DMS153 treated with DMSO at 0.1 percent for 48 hours (cell line): ENCODE measurements around the gene CCM2.

Experiments
- DNase-seq: peaks from one replicate; lab custom pipeline; 2025; ENCODE audit not compliant: unreplicated experiment; lab: John Stamatoyannopoulos, UW

CCM2 gene

DNA sequence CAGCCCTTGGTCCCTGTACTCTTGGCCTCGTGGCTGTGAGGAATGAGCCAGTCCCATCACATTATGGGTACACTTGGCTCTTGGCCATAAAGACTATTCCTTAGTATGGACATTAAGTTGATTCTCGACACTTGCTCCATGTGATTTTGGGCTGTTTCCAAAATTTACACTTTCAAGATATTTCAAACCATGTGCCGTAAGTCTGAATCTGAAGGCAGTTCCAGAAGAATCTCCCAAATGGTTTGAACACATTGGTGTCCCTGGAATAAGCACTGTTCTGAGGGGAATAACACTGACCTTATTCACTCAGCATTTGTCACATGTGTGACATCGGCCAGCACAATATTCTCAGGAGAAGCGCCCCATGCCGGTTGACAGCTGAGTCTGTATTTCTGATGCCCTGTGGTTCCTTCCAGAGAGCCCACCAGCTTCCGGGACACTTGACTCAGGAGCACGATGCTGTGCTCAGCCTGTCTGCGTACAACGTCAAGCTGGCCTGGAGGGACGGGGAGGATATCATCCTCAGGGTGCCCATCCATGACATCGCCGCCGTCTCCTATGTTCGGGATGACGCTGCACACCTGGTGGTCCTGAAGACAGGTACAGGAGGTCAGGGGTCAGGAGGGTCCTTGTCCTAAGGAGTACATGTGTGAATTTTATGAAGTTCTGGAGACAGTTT is 64.2 kb downstream of the CCM2 start:
- DNase-seq, result no peak

DNA sequence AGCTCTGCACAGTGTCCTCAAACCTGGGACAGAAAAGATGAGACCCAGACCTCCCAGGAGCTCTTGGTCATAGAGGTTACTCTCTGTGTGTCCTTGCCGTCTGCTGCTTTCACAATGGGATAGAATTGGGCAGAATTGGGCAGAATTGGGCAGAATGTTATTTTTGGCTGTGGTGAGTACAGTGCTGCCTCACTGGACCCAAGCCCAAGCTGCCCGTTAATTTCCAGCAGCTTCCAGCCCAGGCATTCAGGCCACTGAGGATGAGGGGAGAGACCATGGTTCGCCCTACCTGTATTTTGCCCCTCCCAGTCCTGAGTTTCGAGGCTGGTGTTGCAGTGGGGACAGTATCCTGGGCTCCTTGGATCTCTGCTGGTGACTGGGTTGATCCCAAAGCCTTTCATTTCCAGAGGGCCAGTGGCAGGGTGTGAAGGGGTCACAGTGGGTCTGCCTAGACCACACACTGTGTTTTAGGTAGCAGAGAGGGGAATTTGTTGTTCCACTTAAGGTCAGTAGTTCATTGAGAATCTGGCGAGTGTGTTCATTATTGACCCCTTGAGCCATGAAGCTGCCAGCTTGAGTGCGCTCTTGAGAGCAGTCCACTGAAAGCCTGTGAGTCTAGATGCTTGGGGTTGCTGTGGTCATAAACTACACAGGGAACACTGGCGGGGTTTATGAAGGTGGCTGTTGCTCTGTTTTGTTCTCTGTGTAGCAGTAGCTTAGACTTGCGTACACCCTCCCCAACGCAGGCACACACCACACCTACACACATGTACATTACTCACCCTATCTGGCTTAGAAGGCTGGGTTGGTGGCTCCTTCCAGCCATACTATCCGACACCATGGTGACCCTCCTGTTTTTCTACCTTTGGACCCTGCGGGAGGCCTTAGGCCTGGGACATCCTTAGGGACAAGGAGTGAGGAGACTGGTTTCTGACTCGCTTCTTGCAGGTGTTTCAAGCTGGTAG is 65.3 kb downstream of the CCM2 start:
- no peak for DNase-seq

DNA sequence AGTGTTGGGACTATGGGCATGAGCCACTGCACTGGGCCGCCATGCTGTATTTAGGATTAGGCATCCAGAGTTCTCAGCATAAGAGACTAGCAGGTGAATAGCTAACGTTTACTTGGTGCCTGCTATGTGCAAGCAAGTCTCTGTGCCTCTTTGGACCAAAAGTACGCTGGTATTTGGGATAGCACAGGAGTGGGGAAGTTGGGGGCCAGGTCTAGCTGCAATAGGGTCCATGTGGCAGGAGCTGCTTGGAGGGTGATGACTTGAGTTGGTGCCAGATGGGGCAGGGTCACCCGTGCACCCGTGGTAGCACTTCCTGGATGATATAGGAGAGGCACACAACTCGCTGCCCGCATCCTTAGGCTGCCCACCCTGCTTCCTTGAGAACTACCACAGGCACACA is 66.4 kb downstream of the CCM2 start:
- DNase-seq, result no peak

DNA sequence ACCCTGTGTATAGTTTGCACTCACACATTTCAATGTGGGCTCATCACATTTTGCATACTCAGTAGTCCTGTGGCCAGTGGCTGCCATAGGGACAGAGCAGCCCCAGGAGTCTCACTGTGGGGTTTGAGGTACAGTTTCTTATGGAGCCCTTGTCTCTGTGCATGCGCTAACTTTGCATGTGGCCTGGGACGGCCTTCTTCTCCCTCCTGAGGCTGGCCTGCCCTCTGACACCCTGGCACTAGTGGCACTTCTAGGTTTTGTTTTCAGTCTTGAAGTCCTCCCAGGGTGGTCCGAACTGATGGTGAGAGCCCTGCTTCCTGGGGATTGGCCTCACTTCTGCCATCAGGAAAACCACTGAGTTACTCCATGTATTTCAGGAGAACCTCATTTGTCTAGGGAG is 67.6 kb downstream of the CCM2 start:
- no peak for DNase-seq

DNA sequence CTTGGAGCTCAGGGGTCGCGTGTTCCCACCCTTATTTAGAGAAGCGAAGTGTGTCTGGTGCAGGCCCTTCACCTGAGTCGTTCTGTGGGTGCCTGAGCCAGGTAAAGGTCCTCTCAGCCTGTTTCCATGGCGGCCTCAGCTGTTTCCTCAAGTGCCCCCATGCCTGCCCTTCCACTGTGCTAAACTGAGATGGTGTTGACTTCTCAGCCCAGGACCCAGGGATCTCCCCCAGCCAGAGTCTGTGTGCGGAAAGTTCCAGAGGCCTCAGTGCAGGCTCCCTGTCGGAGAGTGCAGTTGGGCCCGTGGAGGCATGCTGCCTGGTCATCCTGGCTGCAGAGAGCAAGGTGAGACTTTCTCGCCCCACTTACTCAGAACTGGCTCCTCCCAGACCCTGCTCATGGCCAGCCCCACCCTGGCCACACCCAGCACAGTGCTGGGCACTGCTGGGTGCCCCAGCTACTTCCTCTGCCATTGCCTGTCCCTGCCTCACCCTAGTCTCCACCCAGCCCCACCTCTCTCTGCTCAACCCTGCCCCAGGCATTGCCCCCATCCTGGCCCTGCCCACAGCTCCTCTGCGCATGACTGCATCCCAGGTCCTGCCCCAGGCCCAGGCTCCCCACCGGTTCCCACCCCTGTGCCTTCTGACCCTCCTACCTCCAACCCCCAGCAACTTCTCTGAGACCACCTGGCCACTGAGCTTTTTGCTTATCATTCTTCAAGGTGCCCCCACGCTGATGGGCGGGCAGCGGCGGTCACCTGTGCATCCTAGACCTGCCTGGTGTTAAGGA is 68.4 kb downstream of the CCM2 start:
- no peak for DNase-seq

DNA sequence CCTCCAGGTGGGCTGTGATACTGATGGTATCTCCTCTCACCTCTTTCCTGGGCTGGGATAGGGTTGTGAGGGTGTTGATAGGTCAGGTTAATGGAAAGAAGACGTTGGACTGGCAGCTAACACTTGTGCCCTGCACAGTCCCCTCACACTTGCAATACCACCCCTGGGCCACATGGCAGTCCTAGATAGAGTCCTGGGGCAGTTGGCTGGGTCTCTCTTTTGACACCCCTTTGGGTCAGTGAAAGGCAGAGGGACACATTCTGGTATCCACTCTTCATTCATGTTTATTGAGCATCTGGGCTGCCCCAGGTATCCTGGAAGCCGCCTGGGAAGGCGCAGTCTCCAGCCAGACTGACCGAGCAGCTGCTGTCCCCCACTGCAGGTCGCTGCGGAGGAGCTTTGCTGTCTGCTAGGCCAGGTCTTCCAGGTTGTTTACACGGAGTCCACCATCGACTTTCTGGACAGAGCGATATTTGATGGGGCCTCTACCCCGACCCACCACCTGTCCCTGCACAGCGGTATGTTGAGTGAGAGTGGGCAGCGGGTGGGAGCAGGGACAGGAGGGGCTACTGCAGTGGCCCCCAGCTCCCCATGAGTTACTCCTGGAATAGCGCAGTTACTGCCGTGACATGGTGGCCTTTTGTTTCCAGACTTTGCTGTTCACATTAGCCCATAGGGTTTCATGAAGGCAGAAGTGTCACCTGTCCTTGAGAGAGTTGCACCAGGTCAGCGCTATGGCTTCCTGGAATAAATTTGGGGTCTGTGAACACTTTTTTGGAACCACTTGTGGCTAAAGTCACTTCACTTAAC is 69.6 kb downstream of the CCM2 start:
- DNase-seq, result no peak

DNA sequence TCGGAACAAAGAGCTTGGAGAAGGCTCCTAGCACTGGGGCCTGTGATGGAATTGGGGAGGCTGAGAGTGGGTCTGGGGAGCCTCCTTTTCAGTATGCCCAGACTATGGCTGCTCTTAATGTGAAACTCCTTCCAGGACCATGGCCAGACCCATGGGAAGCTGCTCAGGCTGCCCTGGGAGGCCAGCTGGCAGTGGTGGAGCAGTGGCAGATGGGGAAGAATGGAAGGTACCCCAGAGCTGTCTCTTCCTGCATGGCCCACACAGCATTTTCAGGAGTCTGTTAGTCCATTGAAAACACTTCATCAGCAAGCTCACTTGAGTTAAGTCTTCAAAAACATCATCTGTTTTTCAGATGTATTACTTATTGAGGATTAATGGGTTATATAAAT is 70.2 kb downstream of the CCM2 start:
- DNase-seq, result no peak

DNA sequence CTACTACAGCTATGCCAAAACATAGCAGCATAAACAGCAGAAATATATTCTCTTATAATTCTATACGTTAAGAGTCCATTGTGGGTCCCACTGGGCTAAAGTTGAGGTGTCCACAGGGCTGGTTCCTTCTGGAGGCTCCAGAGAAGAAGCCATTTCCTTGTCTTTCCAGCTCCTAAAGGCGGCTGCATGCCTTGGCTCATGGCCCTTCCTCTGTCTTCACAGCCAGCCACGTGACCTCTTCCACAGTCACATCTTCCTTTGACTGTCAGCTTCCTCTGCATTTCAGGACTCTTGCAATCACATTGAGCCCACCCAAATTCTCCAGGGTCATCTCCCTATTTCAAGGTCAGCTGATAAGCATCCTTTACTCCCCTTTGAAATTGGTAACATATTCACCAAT is 71.5 kb downstream of the CCM2 start:
- DNase-seq, result no peak

DNA sequence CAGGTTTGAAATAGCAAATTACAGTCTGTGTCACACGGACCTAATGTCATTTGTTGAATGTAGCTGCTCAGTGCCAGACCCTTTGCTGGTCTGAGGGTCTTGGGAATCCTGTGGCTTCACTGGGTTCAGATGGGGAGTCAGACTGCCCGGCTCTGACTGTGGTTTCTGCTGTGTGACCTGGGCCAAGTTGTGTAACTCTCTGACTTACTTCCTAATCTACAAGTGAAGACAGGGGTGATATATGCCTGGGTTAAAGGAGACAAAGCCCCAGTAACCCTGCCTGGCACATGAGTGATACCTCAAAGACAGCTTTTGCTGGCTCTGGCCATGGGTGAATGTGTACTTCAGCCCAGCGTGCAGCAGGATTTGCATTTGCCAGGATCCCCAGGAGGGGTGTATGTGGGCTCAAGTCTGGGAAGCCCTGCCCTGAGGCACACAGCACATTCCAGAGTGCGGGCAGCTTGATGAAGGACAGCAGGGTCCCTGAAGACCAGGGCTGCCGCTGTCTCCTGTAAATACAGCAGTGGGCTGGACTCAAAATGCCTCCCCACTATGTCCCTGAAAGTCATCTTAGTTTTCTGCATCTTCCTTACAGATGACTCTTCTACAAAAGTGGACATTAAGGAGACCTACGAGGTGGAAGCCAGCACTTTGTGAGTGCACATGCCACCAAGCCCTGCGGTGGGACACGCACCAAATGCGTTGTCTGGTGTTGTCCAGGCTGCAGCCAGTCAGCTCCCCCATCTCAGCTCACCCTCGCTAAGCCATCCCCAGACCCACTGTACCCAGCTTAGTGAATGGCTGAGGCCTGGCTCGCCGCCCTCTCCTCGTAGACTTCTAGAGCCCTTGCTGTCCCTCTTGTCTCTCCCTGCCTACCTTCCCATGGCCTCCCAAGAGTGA is 72.4 kb downstream of the CCM2 start:
- no peak for DNase-seq

DNA sequence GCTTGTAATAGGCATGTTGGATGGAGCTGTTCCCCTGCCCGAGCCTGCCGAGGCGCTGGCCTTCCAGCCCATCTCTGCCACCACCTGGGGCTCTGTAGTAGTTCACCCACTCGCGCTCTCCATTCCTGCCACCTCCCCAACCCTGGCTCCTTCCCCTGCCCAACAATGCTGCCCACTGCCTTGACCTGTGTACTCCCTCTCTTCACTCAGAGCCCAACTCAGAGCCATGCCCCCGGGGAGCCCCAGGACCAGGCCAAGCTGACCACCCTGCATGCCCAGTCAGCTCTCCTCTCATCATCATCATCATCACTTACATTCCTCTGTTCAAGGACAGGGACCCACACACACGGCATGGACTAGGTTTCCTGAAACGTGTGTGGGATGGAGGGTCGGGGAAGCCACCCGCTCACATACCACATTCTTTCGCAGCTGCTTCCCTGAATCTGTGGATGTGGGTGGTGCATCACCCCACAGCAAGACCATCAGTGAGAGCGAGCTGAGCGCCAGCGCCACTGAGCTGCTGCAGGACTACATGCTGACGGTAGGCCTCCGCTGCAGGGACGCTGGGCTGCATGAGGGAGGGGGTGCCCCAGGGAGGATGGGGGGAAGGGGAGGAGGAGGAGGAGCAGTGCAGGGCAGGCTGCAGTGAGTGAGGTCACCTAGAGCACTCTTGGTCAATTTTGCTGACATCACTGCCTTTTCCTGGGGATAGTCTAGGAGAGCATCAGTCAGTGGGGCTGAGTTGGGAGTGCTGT is 73.2 kb downstream of the CCM2 start:
- no peak for DNase-seq

DNA sequence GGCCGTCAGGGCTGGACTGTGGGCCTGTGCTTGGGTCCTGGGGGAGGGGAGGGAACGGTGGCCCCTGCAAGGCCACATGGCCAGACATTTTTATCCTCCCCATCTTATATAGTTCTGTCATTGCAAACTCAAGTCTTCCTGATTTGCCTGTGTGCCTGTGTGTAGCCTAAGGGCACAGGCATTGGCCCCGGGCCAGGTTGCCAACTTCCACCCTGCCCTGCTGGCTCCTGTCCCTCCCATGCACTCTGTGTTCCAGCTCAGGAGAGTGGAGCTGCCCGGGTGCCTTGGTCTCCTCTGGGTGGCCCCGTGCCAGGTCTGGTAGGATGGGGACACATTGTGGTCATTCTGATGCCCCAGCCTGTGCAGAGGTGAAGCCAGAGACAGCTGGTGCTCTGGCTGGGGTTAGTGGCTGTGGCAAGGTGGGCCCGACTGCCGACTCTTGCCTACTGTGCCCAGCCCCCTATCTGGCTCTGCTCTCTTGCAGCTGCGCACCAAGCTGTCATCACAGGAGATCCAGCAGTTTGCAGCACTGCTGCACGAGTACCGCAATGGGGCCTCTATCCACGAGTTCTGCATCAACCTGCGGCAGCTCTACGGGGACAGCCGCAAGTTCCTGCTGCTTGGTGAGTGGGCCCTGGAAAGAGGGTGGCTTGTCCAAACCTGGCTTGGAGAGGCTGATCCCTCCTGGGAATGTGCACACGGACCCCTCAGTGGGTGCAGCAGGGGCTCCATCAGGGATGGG is 74.0 kb downstream of the CCM2 start:
- no peak for DNase-seq

DNA sequence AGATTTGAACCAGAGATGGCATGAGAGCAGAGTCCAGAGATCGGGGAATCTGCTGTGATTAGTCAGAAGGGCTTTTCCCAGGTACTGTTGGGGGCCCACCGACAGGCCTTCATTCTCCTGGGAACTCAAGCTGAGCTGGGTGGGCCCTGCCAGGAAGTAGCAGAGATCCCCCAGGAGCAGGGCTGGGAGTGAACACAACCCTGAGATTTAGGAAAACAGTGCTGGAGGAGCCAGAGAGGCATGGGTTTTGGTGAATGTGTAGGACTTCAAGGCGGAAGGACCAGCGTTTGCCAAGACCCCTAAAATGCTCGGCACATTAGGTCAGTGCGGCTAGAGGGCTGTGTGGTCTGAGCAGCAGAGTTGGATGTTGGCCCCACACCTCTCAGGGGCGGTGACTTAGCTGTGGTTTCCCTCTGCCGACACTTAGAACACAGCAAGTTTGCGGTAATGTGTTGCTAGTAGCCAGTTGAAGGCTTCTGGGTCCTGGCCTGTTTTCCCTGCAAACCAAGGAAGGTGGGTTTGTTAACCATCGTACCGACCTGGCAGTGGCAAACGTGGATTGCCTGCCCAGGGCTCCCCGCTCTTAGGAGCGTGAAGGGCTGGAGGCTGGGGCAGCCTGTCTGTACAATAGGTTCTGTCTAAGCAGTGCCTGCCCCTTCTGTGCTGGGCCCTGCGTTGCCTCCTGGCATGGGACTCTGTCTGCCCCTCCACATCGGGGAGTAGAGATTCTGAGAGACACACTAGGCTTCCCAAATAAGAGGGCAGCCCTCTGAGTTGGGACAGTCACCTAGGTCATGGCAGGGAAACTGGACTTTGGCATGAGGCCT is 74.7 kb downstream of the CCM2 start:
- no peak for DNase-seq

DNA sequence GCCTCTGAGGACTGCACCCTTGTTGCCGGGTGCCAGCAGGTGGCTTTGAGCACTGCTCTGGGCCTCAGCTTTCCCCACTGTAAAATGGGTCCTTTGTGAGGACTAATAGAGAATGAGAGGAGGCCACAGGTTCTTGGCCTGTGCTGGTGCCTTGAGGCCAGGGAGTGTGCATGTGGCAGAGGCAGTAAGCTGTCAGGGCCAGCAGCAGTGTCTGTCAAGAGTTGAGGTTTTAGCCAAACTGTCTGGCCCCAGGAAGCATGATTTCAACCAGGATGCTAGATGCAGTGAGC is 75.3 kb downstream of the CCM2 start:
- DNase-seq, result no peak

DNA sequence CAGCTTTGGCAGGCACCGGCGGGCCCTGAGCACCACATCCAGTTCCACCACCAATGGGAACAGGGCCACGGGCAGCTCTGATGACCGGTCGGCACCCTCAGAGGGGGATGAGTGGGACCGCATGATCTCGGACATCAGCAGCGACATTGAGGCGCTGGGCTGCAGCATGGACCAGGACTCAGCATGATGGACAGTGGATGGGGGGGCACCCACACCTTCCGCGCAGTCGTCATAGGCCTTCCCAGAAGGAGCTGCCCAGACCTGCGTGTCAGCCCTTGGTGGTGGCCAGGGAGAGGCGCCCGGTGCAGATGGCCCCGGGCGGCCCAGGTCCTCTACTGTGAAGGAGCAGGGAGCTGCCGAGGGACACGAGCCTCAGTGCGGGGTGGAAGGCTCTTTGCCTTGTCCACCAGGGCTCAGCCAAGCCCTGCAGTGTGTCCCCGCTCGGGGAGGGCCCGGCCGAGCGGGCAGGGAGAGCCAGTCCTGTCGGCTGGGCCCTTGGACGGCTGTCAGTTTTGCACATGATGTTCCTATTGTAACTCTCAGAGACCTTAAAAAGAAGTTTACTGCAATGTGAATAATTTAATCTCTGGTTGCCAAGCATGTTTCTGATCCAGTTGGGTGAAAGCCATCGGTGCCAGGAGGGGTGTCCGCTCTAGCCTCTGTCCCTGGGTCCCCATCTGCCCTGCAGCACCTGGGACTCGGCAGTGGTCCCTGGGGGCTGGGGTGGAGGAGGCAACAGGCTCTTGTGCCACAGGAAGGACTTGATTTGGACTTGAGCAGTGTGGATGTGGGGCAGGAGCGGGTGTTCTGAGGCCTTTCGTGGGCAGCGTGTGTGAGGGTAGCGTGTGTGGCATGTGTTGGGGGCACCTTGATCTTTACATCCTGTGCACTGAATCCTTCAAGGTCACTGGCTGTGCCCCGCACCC is 76.1 kb downstream of the CCM2 start:
- DNase-seq, result no peak

DNA sequence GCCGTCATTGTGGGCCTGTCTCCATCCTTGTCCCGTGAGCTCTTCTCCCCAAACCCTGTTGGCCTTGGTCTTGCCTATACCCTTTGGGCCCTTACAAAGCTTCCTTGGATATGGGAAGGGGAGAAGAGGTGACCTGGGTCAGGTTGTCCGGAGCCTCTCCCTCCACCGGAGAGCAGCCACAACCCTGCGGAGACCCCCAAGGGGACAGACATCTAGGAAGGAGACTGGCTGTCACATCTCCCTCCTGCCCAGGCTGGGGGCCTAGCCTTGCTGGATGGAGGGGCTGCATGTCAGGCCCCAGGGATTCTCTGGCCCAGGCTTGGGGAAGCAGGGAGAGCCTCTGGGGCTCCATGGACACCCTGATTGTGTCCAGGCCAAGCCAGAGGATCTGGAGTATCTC is 76.9 kb downstream of the CCM2 start:
- no peak for DNase-seq

DNA sequence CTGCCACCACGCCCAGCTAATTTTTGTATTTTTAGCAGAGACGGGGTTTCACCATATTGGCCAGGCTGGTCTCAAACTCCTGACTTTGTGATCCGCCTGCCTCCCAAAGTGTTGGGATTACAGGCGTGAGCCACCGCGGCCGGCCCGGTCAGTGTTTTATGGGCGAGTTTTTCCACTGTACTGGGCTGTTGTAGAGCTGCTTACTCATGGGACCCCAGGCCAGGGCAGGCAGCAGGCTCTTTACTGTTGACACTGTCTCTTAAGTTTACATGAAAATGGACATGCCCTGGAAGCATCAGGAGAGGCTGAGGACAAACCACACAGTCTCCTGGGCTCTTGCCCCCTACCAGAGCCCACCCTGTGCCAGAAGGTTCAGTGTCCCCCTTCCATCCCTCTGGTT is 77.6 kb downstream of the CCM2 start:
- no peak for DNase-seq
